Measurements from ENCODE around the gene AMFR. TPM values are rescaled to one million over a fixed set of nuclear protein-coding genes. Genes with fewer than 3 reads are reported as not detected.

The AMFR gene
- total RNA-seq, 1 donor from 2014 or later: 136 TPM

- H3K36me3 Mint-ChIP-seq (ENCODE audit: unreplicated experiment): no peaks in the 10 kb centered on the region
- no peak for DNase-seq (ENCODE audit: extremely low spot score, unreplicated experiment)
- TF ChIP-seq CTCF (IDR thresholded peaks at IDR 0.05): no peak
- H3K27ac Mint-ChIP-seq (ENCODE audit: unreplicated experiment): no peak overlapping the region
- H3K27me3 Mint-ChIP-seq (ENCODE audit: unreplicated experiment): no peaks in the 10 kb centered on the region
- peaks cover 3% of the 10 kb centered on the region for H3K4me1 Mint-ChIP-seq (ENCODE audit: unreplicated experiment)
- no peaks in the 10 kb centered on the region for H3K9me3 Mint-ChIP-seq (ENCODE audit: unreplicated experiment)
- H3K4me3 Mint-ChIP-seq (ENCODE audit: unreplicated experiment): no peak overlapping the region
Observed at GRCh38 chr16:56328276-56329022, 96.9 kb downstream of the AMFR start.

GRCh38 chr16:56327929-56328258 is 97.5 kb downstream of the AMFR start:
- Mint-ChIP-seq H3K9me3 (ENCODE audit: unreplicated experiment) (no peaks in the 10 kb centered on the region), H3K4me3 (ENCODE audit: unreplicated experiment) (no peak overlapping the region), H3K4me1 (ENCODE audit: unreplicated experiment) (peaks cover 3% of the 10 kb centered on the region), H3K36me3 (ENCODE audit: unreplicated experiment) (no peaks in the 10 kb centered on the region), H3K27me3 (ENCODE audit: unreplicated experiment) (no peaks in the 10 kb centered on the region), H3K27ac (ENCODE audit: unreplicated experiment) (no peak overlapping the region)
- TF ChIP-seq CTCF (IDR thresholded peaks at IDR 0.05): no peak
- DNase-seq (ENCODE audit: extremely low spot score, unreplicated experiment): no peak

- H3K4me3 Mint-ChIP-seq (ENCODE audit: unreplicated experiment): no peak overlapping the region
- TF ChIP-seq CTCF (IDR thresholded peaks at IDR 0.05): no peak
- no peaks in the 10 kb centered on the region for H3K9me3 Mint-ChIP-seq (ENCODE audit: unreplicated experiment)
- no peaks in the 10 kb centered on the region for H3K27me3 Mint-ChIP-seq (ENCODE audit: unreplicated experiment)
- H3K36me3 Mint-ChIP-seq (ENCODE audit: unreplicated experiment): no peaks in the 10 kb centered on the region
- DNase-seq (ENCODE audit: extremely low spot score, unreplicated experiment): no peak
- H3K27ac Mint-ChIP-seq (ENCODE audit: unreplicated experiment): no peak overlapping the region
- no peaks in the 10 kb centered on the region for H3K4me1 Mint-ChIP-seq (ENCODE audit: unreplicated experiment)
Observed at GRCh38 chr16:56327071-56327928, 98.0 kb downstream of the AMFR start.

- no peak overlapping the region for H3K27ac Mint-ChIP-seq (ENCODE audit: unreplicated experiment)
- no peaks in the 10 kb centered on the region for H3K9me3 Mint-ChIP-seq (ENCODE audit: unreplicated experiment)
- no peaks in the 10 kb centered on the region for H3K36me3 Mint-ChIP-seq (ENCODE audit: unreplicated experiment)
- no peak for DNase-seq (ENCODE audit: extremely low spot score, unreplicated experiment)
- no peaks in the 10 kb centered on the region for H3K27me3 Mint-ChIP-seq (ENCODE audit: unreplicated experiment)
- peaks cover under 1% of the 10 kb centered on the region for H3K4me1 Mint-ChIP-seq (ENCODE audit: unreplicated experiment)
- no peak for TF ChIP-seq CTCF (IDR thresholded peaks at IDR 0.05)
- no peak overlapping the region for H3K4me3 Mint-ChIP-seq (ENCODE audit: unreplicated experiment)
Observed at GRCh38 chr16:56325956-56326355, 99.4 kb downstream of the AMFR start.

- H3K36me3 Mint-ChIP-seq (ENCODE audit: unreplicated experiment): no peaks in the 10 kb centered on the region
- no peak overlapping the region for H3K4me3 Mint-ChIP-seq (ENCODE audit: unreplicated experiment)
- no peaks in the 10 kb centered on the region for H3K27me3 Mint-ChIP-seq (ENCODE audit: unreplicated experiment)
- peaks cover 2% of the 10 kb centered on the region for H3K4me1 Mint-ChIP-seq (ENCODE audit: unreplicated experiment)
- no peak for DNase-seq (ENCODE audit: extremely low spot score, unreplicated experiment)
- no peak for TF ChIP-seq CTCF (IDR thresholded peaks at IDR 0.05)
- no peak overlapping the region for H3K27ac Mint-ChIP-seq (ENCODE audit: unreplicated experiment)
- no peaks in the 10 kb centered on the region for H3K9me3 Mint-ChIP-seq (ENCODE audit: unreplicated experiment)
Observed at GRCh38 chr16:56324406-56324805, 100.9 kb downstream of the AMFR start.

Measured in osteocyte (in vitro differentiated cells).